SK-N-SH (cell line): ENCODE measurements around the gene FAM229A. TPM values are rescaled to one million over a fixed set of nuclear protein-coding genes. Genes with fewer than 3 reads are reported as not detected.
A peak's percentile ranks its signal among the peaks of the same experiment; 100 is the strongest.

Source experiments
- CTCF ChIA-PET: fragments of 300-600, 350-600 bp; formaldehyde crosslinking; extraction: SDS; loops from one replicate; lab custom pipeline; 2021; lab: Yijun Ruan, JAX
- POLR2A ChIA-PET: fragments of 350-600 bp; sonication (Branson Sonifier 250); formaldehyde crosslinking; extraction: SDS; loops from one replicate; lab custom pipeline; 2020; ENCODE audit warnings: antibody characterized with exemption, inconsistent platforms; lab: Yijun Ruan, JAX
- DNase-seq: peaks from one replicate; pipeline ENCODE4 v3.0.0; 2012
- H2AFZ ChIP-seq: fragments of 200-600 bp; sonication (generic); 2 replicates; pipeline ENCODE4 v1.8.1; 2016; ENCODE audit warnings: antibody characterized with exemption, mild to moderate bottlenecking, low read depth
- H3F3A ChIP-seq: fragments of 200-600 bp; sonication (generic); replicated peaks from 2 replicates; pipeline ENCODE3; 2016; ENCODE audit warnings: antibody characterized with exemption, mild to moderate bottlenecking; ENCODE audit not compliant: insufficient read depth
- H3K27ac ChIP-seq, 2 experiments: fragments of 200-500 bp in 1 of 2; fragments of 200-600 bp in 1 of 2; sonication (Bioruptor generic) in 1 of 2; sonication (generic), shearing (Covaris generic) in 1 of 2; 2 replicates each; pipeline versions ENCODE4 v1.5.1 to v1.6.1; 2014 to 2016; ENCODE audit warnings: low read depth in 2 of 2, inconsistent platforms in 1 of 2, low read length in 1 of 2, mild to moderate bottlenecking in 1 of 2, mixed read lengths in 1 of 2
- H3K27me3 ChIP-seq: fragments of 200-600 bp; sonication (generic), shearing (Covaris generic); 2 replicates; pipeline ENCODE4 v1.6.1; 2016; ENCODE audit warnings: mixed run types; ENCODE audit not compliant: insufficient read depth
- H3K36me3 ChIP-seq, 2 experiments: fragments of 200-500 bp in 1 of 2; fragments of 200-600 bp in 1 of 2; sonication (Bioruptor generic) in 1 of 2; sonication (generic) in 1 of 2; replicated peaks in 1 of 2; 2 replicates each; pipeline versions ENCODE3 to v1.5.1; 2014 to 2016; ENCODE audit warnings: low read length in 1 of 2, mild to moderate bottlenecking in 1 of 2; ENCODE audit not compliant: insufficient read depth in 2 of 2, control insufficient read depth in 1 of 2
- H3K4me1 ChIP-seq, 2 experiments: fragments of 200-500 bp in 1 of 2; fragments of 200-600 bp in 1 of 2; sonication (Bioruptor generic) in 1 of 2; sonication (generic), shearing (Covaris generic) in 1 of 2; 2 replicates each; pipeline versions ENCODE4 v1.5.1 to v1.6.1; 2014 to 2016; ENCODE audit warnings: low read depth in 1 of 2, low read length in 1 of 2, mixed run types in 1 of 2; ENCODE audit not compliant: insufficient read depth in 2 of 2, control insufficient read depth in 1 of 2
- H3K4me2 ChIP-seq: fragments of 200-600 bp; sonication (generic), shearing (Covaris generic); 2 replicates; pipeline ENCODE4 v1.6.1; 2017; ENCODE audit warnings: mixed run types
- H3K4me3 ChIP-seq, 2 experiments: fragments of 200-500 bp in 1 of 2; fragments of 200-600 bp in 1 of 2; sonication (Bioruptor generic) in 1 of 2; sonication (generic), shearing (Covaris generic) in 1 of 2; 2 replicates each; pipeline versions ENCODE4 v1.5.1 to v1.8.1; 2014 to 2016; ENCODE audit warnings: low read depth in 2 of 2, inconsistent platforms in 1 of 2, low read length in 1 of 2, mild to moderate bottlenecking in 1 of 2, mixed read lengths in 1 of 2, moderate library complexity in 1 of 2
- H3K79me2 ChIP-seq: fragments of 200-600 bp; sonication (generic); 2 replicates; pipeline ENCODE4 v1.8.1; 2017; ENCODE audit warnings: mild to moderate bottlenecking; ENCODE audit not compliant: insufficient read depth
- H3K9ac ChIP-seq: fragments of 200-600 bp; sonication (generic); 2 replicates; pipeline ENCODE4 v1.6.1; 2017; ENCODE audit warnings: mixed run types
- H3K9me2 ChIP-seq: fragments of 200-600 bp; sonication (generic); 2 replicates; pipeline ENCODE4 v1.6.1; 2017; ENCODE audit warnings: mixed run types
- H3K9me3 ChIP-seq: fragments of 200-600 bp; sonication (generic); 2 replicates; pipeline ENCODE4 v1.6.1; 2017; ENCODE audit warnings: mixed run types, mild to moderate bottlenecking, moderate library complexity
- H4K20me1 ChIP-seq: fragments of 200-600 bp; sonication (generic); 2 replicates; pipeline ENCODE4 v1.6.1; 2017; ENCODE audit warnings: mild to moderate bottlenecking, mixed run types; ENCODE audit not compliant: insufficient read depth
- CHD2 ChIP-seq: fragments of 150-350 bp; IDR thresholded peaks from 2 replicates; pipeline ENCODE4 v1.6.1; 2018; ENCODE audit warnings: low read length; ENCODE audit not compliant: partially characterized antibody
- FOSL2 ChIP-seq: IDR thresholded peaks from 2 replicates; pipeline ENCODE4 v1.4.0; 2012; ENCODE audit warnings: low read depth, mild to moderate bottlenecking, moderate library complexity, borderline replicate concordance
- FOXJ3 ChIP-seq: sonication (generic); formaldehyde crosslinking; IDR thresholded peaks from 2 replicates; pipeline ENCODE4 v1.5.1; 2020; ENCODE audit warnings: mild to moderate bottlenecking, missing genetic modification reagents
- FOXM1 ChIP-seq: IDR thresholded peaks from 2 replicates; pipeline ENCODE4 v1.4.0; 2012; ENCODE audit warnings: low read depth, mild to moderate bottlenecking
- GABPA ChIP-seq: IDR thresholded peaks from 2 replicates; pipeline ENCODE4 v1.4.0; 2012; ENCODE audit warnings: low read depth, mild to moderate bottlenecking
- IRF3 ChIP-seq: fragments of 150-350 bp; IDR thresholded peaks from 2 replicates; pipeline ENCODE4 v1.6.1; 2016; ENCODE audit warnings: mild to moderate bottlenecking, low read depth, low read length
- JUND ChIP-seq: IDR thresholded peaks from 2 replicates; pipeline ENCODE4 v1.4.0; 2012
- MAX ChIP-seq: IDR thresholded peaks from 2 replicates; pipeline ENCODE4 v1.4.0; 2012; ENCODE audit warnings: low read depth
- MEF2A ChIP-seq: IDR thresholded peaks from 2 replicates; pipeline ENCODE4 v1.4.0; 2012; ENCODE audit warnings: low read depth, borderline replicate concordance
- NFIC ChIP-seq: IDR thresholded peaks from 2 replicates; pipeline ENCODE4 v1.4.0; 2012; ENCODE audit warnings: borderline replicate concordance
- POLR2AphosphoS5 ChIP-seq: IDR thresholded peaks from 2 replicates; pipeline ENCODE4 v1.6.1; 2012; ENCODE audit warnings: low read depth, low read length
- RCOR1 ChIP-seq: fragments of 150-350 bp; IDR thresholded peaks from 2 replicates; pipeline ENCODE4 v1.6.1; 2017; ENCODE audit warnings: antibody characterized with exemption, low read length
- REST ChIP-seq: IDR thresholded peaks from 2 replicates; pipeline ENCODE4 v1.6.1; 2012; ENCODE audit warnings: mild to moderate bottlenecking, low read depth, low read length, moderate library complexity
- RFX5 ChIP-seq: IDR thresholded peaks from 2 replicates; pipeline ENCODE4 v1.6.1; 2012; ENCODE audit warnings: mild to moderate bottlenecking, improper control_type of control experiment, low read length
- SIN3A ChIP-seq: IDR thresholded peaks from 2 replicates; pipeline ENCODE4 v1.6.1; 2012; ENCODE audit warnings: low read depth, mild to moderate bottlenecking, low read length, moderate library complexity, borderline replicate concordance
- SMC3 ChIP-seq: IDR thresholded peaks from 2 replicates; pipeline ENCODE4 v1.6.1; 2012; ENCODE audit warnings: low read depth, low read length, improper control_type of control experiment
- TAF1 ChIP-seq: IDR thresholded peaks from 2 replicates; pipeline ENCODE4 v1.6.1; 2012; ENCODE audit warnings: low read depth, mild to moderate bottlenecking, low read length, moderate library complexity, borderline replicate concordance
- TCF12 ChIP-seq: IDR thresholded peaks from 2 replicates; pipeline ENCODE4 v1.4.0; 2012
- TEAD4 ChIP-seq: IDR thresholded peaks from 2 replicates; pipeline ENCODE4 v1.4.0; 2012; ENCODE audit warnings: mild to moderate bottlenecking, borderline replicate concordance; ENCODE audit not compliant: insufficient read depth
- YY1 ChIP-seq: IDR thresholded peaks from 2 replicates; pipeline ENCODE4 v1.4.0; 2012; ENCODE audit warnings: low read depth, mild to moderate bottlenecking
- ZBTB33 ChIP-seq: IDR thresholded peaks from 2 replicates; pipeline ENCODE4 v1.4.0; 2012; ENCODE audit warnings: low read depth, borderline replicate concordance
- WGBS: methylation state at CpG from one replicate; pipeline ENCODE4 v1.1.6; 2017; ENCODE audit warnings: low lambda C conversion rate; 5-methylcytosine and 5-hydroxymethylcytosine counted together
- polyA plus RNA-seq, 3 experiments: library from polyadenylated mRNA; depleted of rRNA; stranded (reverse); fragments of >200 nt; gene quantifications; 2 replicates each; pipeline ENCODE4 v1.2.3, GENCODE V29; 2012

FAM229A gene
- polyA plus RNA-seq, 1 of the 3 experiments (the other 2 are of a cell fraction), result 8.0 TPM

- POLR2A ChIA-PET, result interaction anchor here (0.6 to 1.8 kb wide), 7 partner anchors 11 to 116 kb away, joined by 3 to 7 read pairs (median 3); no protein-coding TSS in a partner anchor
- peak overlapping the region in 1 of 2 experiments; percentile 28; a peak in 1 of 4 replicates for H3K27ac ChIP-seq
- CTCF ChIA-PET, result interaction anchor here (1.0 to 3.0 kb wide), 5 partner anchors 11 to 116 kb away, joined by 3 to 7 read pairs (median 4); no protein-coding TSS in a partner anchor
Measured at GRCh38 chr1:32332290-32333079, 29.8 kb downstream of the FAM229A start.

GRCh38 chr1:32331549-32331948 lies 30.7 kb downstream of the FAM229A start:
- peaks cover 39% of the 10 kb centered on the region for H4K20me1 ChIP-seq
- H2AFZ ChIP-seq, result no peak overlapping the region
- peaks cover 44% of the 10 kb centered on the region for H3K79me2 ChIP-seq
- H3K9me3 ChIP-seq, result no peaks in the 10 kb centered on the region
- no peak overlapping the region for H3K4me2 ChIP-seq
- H3K4me3 ChIP-seq, result no peak overlapping the region
- H3K27me3 ChIP-seq, result no peaks in the 10 kb centered on the region
- ChIA-PET CTCF (interaction anchor here (1.0 to 3.0 kb wide), 4 partner anchors 10 to 91 kb away, joined by 3 to 7 read pairs (median 4); no protein-coding TSS in a partner anchor), POLR2A (interaction anchor here (0.6 to 1.8 kb wide), 5 partner anchors 10 to 84 kb away, joined by 3 to 7 read pairs (median 4); no protein-coding TSS in a partner anchor)
- H3K36me3 ChIP-seq, result peaks cover 31 to 70% of the 10 kb centered on the region in 2 experiments
- DNase-seq, result no peak
- peaks cover 30% of the 10 kb centered on the region for H3F3A ChIP-seq
- no peak overlapping the region for H3K27ac ChIP-seq
- peaks cover 8 to 27% of the 10 kb centered on the region in 2 experiments; a peak in 3 of 4 replicates for H3K4me1 ChIP-seq
- no peak overlapping the region for H3K9ac ChIP-seq
- H3K9me2 ChIP-seq, result no peaks in the 10 kb centered on the region
- WGBS, result 95% methylated on average over 12 of the region's 12 CpGs
- TF ChIP-seq IRF3 (no peak), TAF1 (no peak), ZBTB33 (no peak), MAX (no peak), TCF12 (no peak), REST (no peak), TEAD4 (no peak), RFX5 (no peak), GABPA (no peak), NFIC (no peak)

More at GRCh38 chr1:32332290-32333079, 29.8 kb downstream of the FAM229A start:
- Histone ChIP-seq H3K9ac (no peak overlapping the region), H3K27me3 (no peaks in the 10 kb centered on the region), H3K36me3 (peaks cover 28 to 63% of the 10 kb centered on the region in 2 experiments), H3K79me2 (peaks cover 44% of the 10 kb centered on the region), H4K20me1 (peaks cover 39% of the 10 kb centered on the region), H2AFZ (no peak overlapping the region), H3K9me2 (no peaks in the 10 kb centered on the region), H3K4me1 (peaks cover 8 to 31% of the 10 kb centered on the region in 2 experiments; a peak in 3 of 4 replicates), H3K9me3 (no peaks in the 10 kb centered on the region), H3F3A (peaks cover 30% of the 10 kb centered on the region), H3K4me2 (no peak overlapping the region), H3K4me3 (no peak overlapping the region)
- WGBS, result 100% methylated on average over 3 of the region's 3 CpGs
- TF ChIP-seq RCOR1, result no peak
- TF ChIP-seq TCF12, result no peak
- TF ChIP-seq POLR2AphosphoS5, result no peak; the same call in 1 of the 2 replicates
- no peak for TF ChIP-seq CHD2
- TF ChIP-seq RFX5, result no peak
- TF ChIP-seq NFIC, result no peak
- no peak for TF ChIP-seq TAF1
- no peak for TF ChIP-seq YY1
- no peak for TF ChIP-seq FOXM1
- no peak for TF ChIP-seq GABPA
- TF ChIP-seq FOSL2, result no peak; the same call in 1 of the 2 replicates
- TF ChIP-seq MEF2A, result no peak
- no peak for TF ChIP-seq SIN3A
- no peak for TF ChIP-seq TEAD4
- no peak for TF ChIP-seq JUND
- TF ChIP-seq SMC3, result no peak
- TF ChIP-seq MAX, result no peak
- TF ChIP-seq FOXJ3 (CRISPR knock-in tag), result no peak
- no peak for DNase-seq
